ENCODE data around the gene COG5.

Gene COG5

DNA sequence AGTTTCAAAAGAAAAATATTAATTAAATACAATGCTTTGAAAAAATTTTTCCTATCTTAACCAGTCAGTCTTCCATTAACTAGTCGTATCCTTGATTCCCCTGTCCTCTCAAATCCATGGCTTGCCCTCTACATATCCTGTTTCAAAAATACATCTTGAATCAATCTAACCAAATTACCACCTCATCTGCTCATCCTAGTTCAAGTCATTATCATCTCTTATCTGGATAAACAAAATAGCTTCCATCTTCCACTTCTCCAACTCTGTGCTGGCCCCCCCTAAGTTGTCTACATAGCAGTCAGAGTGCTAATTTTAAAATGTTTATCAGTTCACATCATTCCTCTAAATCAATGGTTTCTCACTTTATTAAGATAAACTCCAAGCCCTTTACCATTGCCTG is 269.5 kb downstream of the COG5 start:
- no peaks in the 10 kb centered on the region for H3K27me3 ChIP-seq (ENCODE audit: insufficient read depth, poor library complexity, severe bottlenecking)
- TF ChIP-seq GABPA (IDR thresholded peaks at IDR 0.05; ENCODE audit: low read depth) (no peak), SPI1 (IDR thresholded peaks at IDR 0.05; ENCODE audit: borderline replicate concordance, low read depth) (no peak), CTCF (IDR thresholded peaks at IDR 0.05; ENCODE audit: insufficient read depth, low read length) (no peak), POLR2AphosphoS5 (IDR thresholded peaks at IDR 0.05; ENCODE audit: low read depth) (no peak)
- TF ChIP-seq, protein P1, sequence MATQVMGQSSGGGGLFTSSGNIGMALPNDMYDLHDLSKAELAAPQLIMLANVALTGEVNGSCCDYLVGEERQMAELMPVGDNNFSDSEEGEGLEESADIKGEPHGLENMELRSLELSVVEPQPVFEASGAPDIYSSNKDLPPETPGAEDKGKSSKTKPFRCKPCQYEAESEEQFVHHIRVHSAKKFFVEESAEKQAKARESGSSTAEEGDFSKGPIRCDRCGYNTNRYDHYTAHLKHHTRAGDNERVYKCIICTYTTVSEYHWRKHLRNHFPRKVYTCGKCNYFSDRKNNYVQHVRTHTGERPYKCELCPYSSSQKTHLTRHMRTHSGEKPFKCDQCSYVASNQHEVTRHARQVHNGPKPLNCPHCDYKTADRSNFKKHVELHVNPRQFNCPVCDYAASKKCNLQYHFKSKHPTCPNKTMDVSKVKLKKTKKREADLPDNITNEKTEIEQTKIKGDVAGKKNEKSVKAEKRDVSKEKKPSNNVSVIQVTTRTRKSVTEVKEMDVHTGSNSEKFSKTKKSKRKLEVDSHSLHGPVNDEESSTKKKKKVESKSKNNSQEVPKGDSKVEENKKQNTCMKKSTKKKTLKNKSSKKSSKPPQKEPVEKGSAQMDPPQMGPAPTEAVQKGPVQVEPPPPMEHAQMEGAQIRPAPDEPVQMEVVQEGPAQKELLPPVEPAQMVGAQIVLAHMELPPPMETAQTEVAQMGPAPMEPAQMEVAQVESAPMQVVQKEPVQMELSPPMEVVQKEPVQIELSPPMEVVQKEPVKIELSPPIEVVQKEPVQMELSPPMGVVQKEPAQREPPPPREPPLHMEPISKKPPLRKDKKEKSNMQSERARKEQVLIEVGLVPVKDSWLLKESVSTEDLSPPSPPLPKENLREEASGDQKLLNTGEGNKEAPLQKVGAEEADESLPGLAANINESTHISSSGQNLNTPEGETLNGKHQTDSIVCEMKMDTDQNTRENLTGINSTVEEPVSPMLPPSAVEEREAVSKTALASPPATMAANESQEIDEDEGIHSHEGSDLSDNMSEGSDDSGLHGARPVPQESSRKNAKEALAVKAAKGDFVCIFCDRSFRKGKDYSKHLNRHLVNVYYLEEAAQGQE (IDR thresholded peaks at IDR 0.05; ENCODE audit: insufficient replicate concordance, low read depth) = no peak
- DNase-seq (ENCODE audit: low read depth in 1 of 2, low spot score in 1 of 2) = no peak
- H3K27ac ChIP-seq (replicated peaks) = no peak overlapping the region
- H3K4me3 ChIP-seq (replicated peaks; ENCODE audit: insufficient read depth, low read length) = no peak overlapping the region

DNA sequence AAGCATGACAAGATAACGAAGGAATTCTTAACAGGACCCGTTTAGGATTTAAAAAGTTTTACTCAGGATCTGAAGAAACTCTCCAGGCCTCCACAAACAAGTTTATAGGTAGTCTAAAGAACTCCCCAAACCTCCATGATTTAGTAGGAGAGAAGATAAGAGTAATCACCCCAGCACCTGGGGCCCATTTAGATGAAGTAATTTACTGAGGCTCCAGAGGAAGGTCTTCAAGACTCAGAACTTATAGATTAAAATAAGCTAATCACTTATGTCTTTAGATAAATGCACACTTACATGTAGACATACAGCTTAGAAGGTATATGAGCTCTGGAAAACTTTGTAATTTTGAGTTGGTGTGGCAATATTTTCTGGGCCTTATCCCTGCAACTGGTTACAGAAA is 271.1 kb downstream of the COG5 start:
- TF ChIP-seq CTCF (IDR thresholded peaks at IDR 0.05; ENCODE audit: insufficient read depth, low read length) = no peak
- TF ChIP-seq SPI1 (IDR thresholded peaks at IDR 0.05; ENCODE audit: borderline replicate concordance, low read depth) = no peak
- TF ChIP-seq, protein P1 (IDR thresholded peaks at IDR 0.05; ENCODE audit: insufficient replicate concordance, low read depth) = no peak
- no peak for TF ChIP-seq GABPA (IDR thresholded peaks at IDR 0.05; ENCODE audit: low read depth)
- no peak for TF ChIP-seq POLR2AphosphoS5 (IDR thresholded peaks at IDR 0.05; ENCODE audit: low read depth)
- no peak overlapping the region for H3K4me3 ChIP-seq (replicated peaks; ENCODE audit: insufficient read depth, low read length)
- no peak overlapping the region for H3K27ac ChIP-seq (replicated peaks)
- no peak for DNase-seq (ENCODE audit: low read depth in 1 of 2, low spot score in 1 of 2)
- no peaks in the 10 kb centered on the region for H3K27me3 ChIP-seq (ENCODE audit: insufficient read depth, poor library complexity, severe bottlenecking)

DNA sequence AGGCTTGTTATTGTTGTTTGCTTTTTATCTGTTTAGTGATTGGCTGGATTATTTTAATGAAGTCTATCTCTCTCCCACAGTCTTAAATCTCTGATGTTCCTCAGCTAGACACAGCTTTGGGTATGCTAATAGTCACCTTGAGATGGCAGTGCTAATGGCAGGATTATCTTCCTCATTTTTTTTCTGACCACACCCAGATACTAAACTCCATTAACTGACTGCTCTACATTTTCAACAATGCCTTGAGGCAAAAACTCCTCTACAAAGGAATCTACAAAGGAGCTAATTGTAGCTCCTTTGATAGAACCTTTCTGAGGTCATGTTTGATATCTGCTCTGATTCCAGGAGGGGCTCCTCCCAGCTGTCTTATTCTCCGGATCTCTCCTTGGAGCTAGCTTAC is 272.3 kb downstream of the COG5 start:
- Histone ChIP-seq H3K27ac (replicated peaks) (no peak overlapping the region), H3K27me3 (ENCODE audit: insufficient read depth, poor library complexity, severe bottlenecking) (no peaks in the 10 kb centered on the region), H3K4me3 (replicated peaks; ENCODE audit: insufficient read depth, low read length) (no peak overlapping the region)
- TF ChIP-seq GABPA (IDR thresholded peaks at IDR 0.05; ENCODE audit: low read depth) (no peak), SPI1 (IDR thresholded peaks at IDR 0.05; ENCODE audit: borderline replicate concordance, low read depth) (no peak), CTCF (IDR thresholded peaks at IDR 0.05; ENCODE audit: insufficient read depth, low read length) (no peak), POLR2AphosphoS5 (IDR thresholded peaks at IDR 0.05; ENCODE audit: low read depth) (no peak)
- TF ChIP-seq, protein P1 (IDR thresholded peaks at IDR 0.05; ENCODE audit: insufficient replicate concordance, low read depth) = no peak
- DNase-seq (ENCODE audit: low read depth in 1 of 2, low spot score in 1 of 2) = no peak
